ENCODE measurements around the gene EIF4B. TPM values are rescaled to one million over a fixed set of nuclear protein-coding genes. Genes with fewer than 3 reads are reported as not detected.
A peak's percentile ranks its signal among the peaks of the same experiment; 100 is the strongest.

EIF4B gene
- total and polyA plus RNA-seq, 9 of the 15 experiments (the other 6 are each of a cell fraction or from before 2014, with no cell fraction given): 138 to 669 (median 552) TPM

GRCh38 chr12:53005986-53006809, at the start of gene EIF4B (continued):
- TF ChIP-seq CREB5 (CRISPR knock-in tag; IDR thresholded peaks at IDR 0.05) (no peak), ZNF143 (CRISPR knock-in tag; IDR thresholded peaks at IDR 0.05) (no peak), ZBED1 (IDR thresholded peaks at IDR 0.05) (no peak), ATF3 (IDR thresholded peaks at IDR 0.05) (peak; percentile 77), ATF3 (CRISPR knock-in tag; conservative IDR thresholded peaks at IDR 0.05) (0 out of 2 replicates have a peak, but pooled peaks have one; percentile 52), CHD7 (IDR thresholded peaks at IDR 0.05; ENCODE audit: low read depth, low read length) (no peak), CHD2 (IDR thresholded peaks at IDR 0.05; ENCODE audit: low read depth, low read length) (peak; percentile 81), DEAF1 (CRISPR knock-in tag; IDR thresholded peaks at IDR 0.05) (no peak), SP1 (CRISPR knock-in tag; IDR thresholded peaks at IDR 0.05) (peak; percentile 93), RFX1 (IDR thresholded peaks at IDR 0.05) (no peak; the same call in 1 of the 2 replicates), THRAP3 (IDR thresholded peaks at IDR 0.05; ENCODE audit: borderline replicate concordance) (0 out of 2 replicates have a peak, but pooled peaks have one; percentile 16)
